ENCODE data around the gene PSMB11. TPM values are rescaled to one million over a fixed set of nuclear protein-coding genes. Genes with fewer than 3 reads are reported as not detected.

Gene PSMB11
- total RNA-seq, 1 donor from 2014 or later: not detected

DNA sequence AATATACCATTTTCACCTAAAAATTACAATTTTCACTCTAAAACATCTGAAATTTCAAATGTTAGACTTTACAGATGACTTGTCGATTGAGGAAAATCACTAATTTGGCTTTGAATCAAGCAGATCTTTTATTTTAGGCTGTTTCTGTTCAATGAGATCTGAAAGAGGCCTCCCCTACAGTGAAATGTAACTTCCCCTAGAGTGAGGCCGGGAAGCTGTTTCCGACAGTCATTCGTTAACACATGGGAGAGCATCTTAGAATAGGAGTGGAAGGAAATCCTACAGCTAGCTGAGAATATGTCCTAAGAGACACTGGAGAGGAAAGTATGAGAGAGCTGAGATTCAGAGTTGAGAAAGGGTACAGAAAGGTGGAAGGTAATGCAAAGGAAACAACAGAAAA is 26.4 kb upstream of the PSMB11 start:
- H3K27ac Mint-ChIP-seq: no peak overlapping the region

DNA sequence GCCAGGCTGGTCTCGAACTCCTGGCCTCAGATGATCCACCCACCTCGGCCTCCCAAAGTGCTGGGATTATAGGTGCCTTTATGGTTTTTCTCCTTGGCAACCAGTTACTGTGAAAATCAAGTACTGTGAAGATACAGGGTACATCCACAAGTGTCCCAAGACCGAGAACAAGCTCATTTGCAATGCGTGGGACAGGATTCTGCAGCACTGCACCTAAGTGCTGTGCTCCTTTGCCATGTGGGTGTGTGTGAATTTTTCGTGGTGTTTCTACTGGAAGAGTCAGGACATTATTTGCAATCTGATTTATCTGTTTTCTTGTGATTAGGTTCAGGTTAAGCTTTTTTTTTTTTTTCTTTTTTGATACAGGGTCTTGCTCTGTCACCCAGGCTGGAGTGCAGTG is 24.9 kb upstream of the PSMB11 start:
- POLR2A ChIA-PET: interaction anchor here (1.0 kb wide), 1 partner anchor 10 kb away, joined by 5 read pairs; no protein-coding TSS in a partner anchor
- Mint-ChIP-seq H3K27ac (no peak overlapping the region), H3K4me1 (no peaks in the 10 kb centered on the region), H3K9me3 (no peaks in the 10 kb centered on the region), H3K4me3 (no peak overlapping the region), H3K27me3 (no peaks in the 10 kb centered on the region), H3K36me3 (ENCODE audit: low read depth) (peaks cover 2% of the 10 kb centered on the region)
- DNase-seq (no peak), ATAC-seq (ENCODE audit: low read depth) (no peak)
- TF ChIP-seq, protein P1, sequence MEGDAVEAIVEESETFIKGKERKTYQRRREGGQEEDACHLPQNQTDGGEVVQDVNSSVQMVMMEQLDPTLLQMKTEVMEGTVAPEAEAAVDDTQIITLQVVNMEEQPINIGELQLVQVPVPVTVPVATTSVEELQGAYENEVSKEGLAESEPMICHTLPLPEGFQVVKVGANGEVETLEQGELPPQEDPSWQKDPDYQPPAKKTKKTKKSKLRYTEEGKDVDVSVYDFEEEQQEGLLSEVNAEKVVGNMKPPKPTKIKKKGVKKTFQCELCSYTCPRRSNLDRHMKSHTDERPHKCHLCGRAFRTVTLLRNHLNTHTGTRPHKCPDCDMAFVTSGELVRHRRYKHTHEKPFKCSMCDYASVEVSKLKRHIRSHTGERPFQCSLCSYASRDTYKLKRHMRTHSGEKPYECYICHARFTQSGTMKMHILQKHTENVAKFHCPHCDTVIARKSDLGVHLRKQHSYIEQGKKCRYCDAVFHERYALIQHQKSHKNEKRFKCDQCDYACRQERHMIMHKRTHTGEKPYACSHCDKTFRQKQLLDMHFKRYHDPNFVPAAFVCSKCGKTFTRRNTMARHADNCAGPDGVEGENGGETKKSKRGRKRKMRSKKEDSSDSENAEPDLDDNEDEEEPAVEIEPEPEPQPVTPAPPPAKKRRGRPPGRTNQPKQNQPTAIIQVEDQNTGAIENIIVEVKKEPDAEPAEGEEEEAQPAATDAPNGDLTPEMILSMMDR (IDR thresholded peaks at IDR 0.05): no peak
- intact Hi-C loops (cut with micrococcal nuclease): no loop called here
- CTCF ChIA-PET: interaction anchor here (1.2 kb wide), 1 partner anchor 22 kb away, joined by 3 read pairs; no protein-coding TSS in a partner anchor

More for the DNA sequence above, 26.4 kb upstream of the PSMB11 start:
- DNase-seq: no peak
- no peak for ATAC-seq (ENCODE audit: low read depth)
- TF ChIP-seq, protein P1 (IDR thresholded peaks at IDR 0.05): no peak
- Mint-ChIP-seq H3K9me3 (no peaks in the 10 kb centered on the region), H3K4me3 (no peak overlapping the region), H3K36me3 (ENCODE audit: low read depth) (no peaks in the 10 kb centered on the region), H3K4me1 (peaks cover 2% of the 10 kb centered on the region), H3K27me3 (no peaks in the 10 kb centered on the region)
- intact Hi-C loops (cut with micrococcal nuclease): no loop called here
- CTCF ChIA-PET: interaction anchor here (1.8 to 3.0 kb wide), 2 partner anchors 21 to 29 kb away, joined by 7 to 8 read pairs; no protein-coding TSS in a partner anchor
- POLR2A ChIA-PET: interaction anchor here (1.1 kb wide), 1 partner anchor 9 kb away, joined by 3 read pairs; no protein-coding TSS in a partner anchor

DNA sequence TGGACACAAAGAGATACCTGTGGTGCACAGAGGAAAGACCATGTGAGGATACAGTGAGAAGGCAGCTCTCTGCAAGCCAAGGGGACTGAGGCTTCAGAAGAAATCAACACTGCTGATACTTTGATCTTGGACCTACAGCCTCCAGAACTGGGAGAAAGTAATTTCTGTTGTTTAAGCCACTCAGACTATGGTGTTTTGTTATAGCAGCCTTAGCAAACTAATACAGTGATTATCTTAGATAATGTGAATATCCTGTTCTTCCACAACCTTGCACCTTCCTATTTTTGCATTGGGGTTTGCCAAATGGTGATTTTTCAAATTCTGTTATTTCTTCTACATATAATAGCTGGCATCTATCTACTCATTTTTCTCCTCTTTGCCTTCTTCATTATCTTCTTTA is 23.9 kb upstream of the PSMB11 start:
- no peaks in the 10 kb centered on the region for H3K27me3 Mint-ChIP-seq
- no peak for ATAC-seq (ENCODE audit: low read depth)
- no peak overlapping the region for H3K27ac Mint-ChIP-seq
- TF ChIP-seq, protein P1 (IDR thresholded peaks at IDR 0.05): no peak
- no peaks in the 10 kb centered on the region for H3K9me3 Mint-ChIP-seq
- intact Hi-C loops (cut with micrococcal nuclease): no loop called here
- no peak overlapping the region for H3K4me3 Mint-ChIP-seq
- H3K4me1 Mint-ChIP-seq: no peaks in the 10 kb centered on the region
- POLR2A ChIA-PET: no interaction called here
- H3K36me3 Mint-ChIP-seq (ENCODE audit: low read depth): peaks cover 6% of the 10 kb centered on the region
- DNase-seq: no peak
- CTCF ChIA-PET: no interaction called here

DNA sequence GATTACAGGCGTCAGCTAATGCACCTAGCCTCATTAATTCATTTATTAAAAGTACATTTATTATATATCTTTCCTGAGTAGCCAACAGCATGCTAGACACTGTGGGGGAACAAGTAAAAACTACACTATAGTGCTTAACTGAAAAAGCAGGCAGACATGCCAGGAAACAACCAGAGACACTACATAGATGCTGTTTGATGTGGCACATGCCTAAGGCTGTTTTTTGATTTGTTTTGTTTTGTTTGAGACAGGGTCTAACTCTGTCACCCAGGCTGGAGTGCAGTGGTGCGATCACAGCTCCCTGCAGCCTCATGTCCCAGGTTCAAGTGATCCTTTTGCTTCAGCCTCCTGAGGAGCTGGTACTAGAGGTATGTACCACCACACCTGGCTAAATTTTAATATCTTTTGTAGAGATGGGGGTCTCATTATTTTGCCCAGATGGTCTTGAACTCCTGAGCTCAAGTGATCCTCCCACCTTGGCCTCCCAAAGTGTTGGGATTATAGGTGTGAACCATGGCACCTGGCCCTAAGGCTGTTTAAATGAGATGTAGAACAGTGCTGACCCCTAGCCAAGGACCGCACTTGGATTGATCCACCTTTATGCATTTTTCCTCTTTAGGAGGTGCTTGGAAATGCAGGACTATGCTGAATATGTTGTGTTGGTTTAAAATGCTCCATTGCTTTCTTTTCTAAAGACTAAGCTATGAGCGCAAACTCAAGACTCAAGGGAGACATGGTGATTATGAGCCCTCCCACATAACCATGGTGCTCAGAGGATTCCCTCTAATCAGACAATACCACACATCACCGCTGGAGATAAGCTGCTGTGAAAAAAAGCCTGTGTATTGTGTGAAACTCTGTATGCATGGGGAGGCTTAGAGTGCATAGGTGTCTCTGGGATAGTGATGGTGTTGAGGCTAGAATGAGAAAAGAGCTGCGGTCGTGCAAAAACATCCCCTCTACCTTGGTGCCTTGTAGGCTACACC is 21.6 kb upstream of the PSMB11 start:
- POLR2A ChIA-PET: interaction anchor here (1.7 kb wide), 1 partner anchor 14 kb away, joined by 6 read pairs; no protein-coding TSS in a partner anchor
- DNase-seq: no peak
- Mint-ChIP-seq H3K9me3 (no peaks in the 10 kb centered on the region), H3K4me3 (no peak overlapping the region), H3K36me3 (ENCODE audit: low read depth) (peaks cover 30% of the 10 kb centered on the region), H3K27ac (no peak overlapping the region), H3K27me3 (no peaks in the 10 kb centered on the region), H3K4me1 (no peaks in the 10 kb centered on the region)
- CTCF ChIA-PET: interaction anchor here (1.4 kb wide), 1 partner anchor 34 kb away, joined by 3 read pairs; no protein-coding TSS in a partner anchor
- TF ChIP-seq, protein P1 (IDR thresholded peaks at IDR 0.05): no peak
- intact Hi-C loops (cut with micrococcal nuclease): loop anchor here (5.0 kb wide), 1 partner anchor 37 kb away; the partner anchor contains the start of gene CDH24
- no peak for ATAC-seq (ENCODE audit: low read depth)

DNA sequence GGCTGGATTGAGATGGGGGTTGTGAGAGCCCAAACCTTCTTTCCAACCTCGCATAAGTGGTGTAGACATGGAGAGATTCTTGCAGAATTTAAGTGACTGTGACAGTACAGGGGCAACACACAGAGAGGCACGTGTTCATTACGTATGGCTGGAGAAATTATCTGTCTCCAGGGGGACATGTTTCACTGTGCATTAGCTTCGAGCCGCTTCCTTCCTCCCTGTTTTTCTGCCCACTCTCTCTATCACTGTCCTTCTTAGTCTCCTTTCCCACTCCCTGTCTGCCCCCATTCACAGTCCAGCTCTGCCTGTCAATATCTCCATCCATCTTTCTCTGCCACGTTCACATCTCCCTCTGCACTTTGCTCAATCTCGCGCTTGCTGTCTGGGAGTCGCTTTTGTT is 20.6 kb upstream of the PSMB11 start:
- Mint-ChIP-seq H3K36me3 (ENCODE audit: low read depth) (peaks cover 39% of the 10 kb centered on the region), H3K4me3 (no peak overlapping the region), H3K27ac (no peak overlapping the region), H3K27me3 (no peaks in the 10 kb centered on the region), H3K9me3 (no peaks in the 10 kb centered on the region), H3K4me1 (no peaks in the 10 kb centered on the region)
- no peak for DNase-seq
- no peak for ATAC-seq (ENCODE audit: low read depth)
- intact Hi-C loops (cut with micrococcal nuclease): loop anchor here (5.0 kb wide), 1 partner anchor 36 kb away; the partner anchor contains the start of gene CDH24
- POLR2A ChIA-PET: interaction anchor here (1.3 to 1.7 kb wide), 2 partner anchors 15 to 36 kb away, joined by 3 to 6 read pairs; partner anchors contain the start of gene CDH24
- TF ChIP-seq, protein P1 (IDR thresholded peaks at IDR 0.05): no peak
- CTCF ChIA-PET: interaction anchor here (1.1 kb wide), 1 partner anchor 47 kb away, joined by 3 read pairs; no protein-coding TSS in a partner anchor
